GM12801 (cell line): ENCODE results near the gene LRP8.

ENCODE experiments used
- CTCF ChIP-seq: IDR thresholded peaks from one replicate; pipeline ENCODE4 v1.5.1; 2011; ENCODE audit warnings: control low read depth; ENCODE audit not compliant: insufficient read length; ENCODE audit errors: extremely low read depth

Gene LRP8

GRCh38 chr1:53324321-53324720 lies 3.5 kb downstream of the LRP8 start:
- no peak for TF ChIP-seq CTCF

- TF ChIP-seq CTCF, result no peak
Observed at GRCh38 chr1:53323316-53323715, 4.6 kb downstream of the LRP8 start.

GRCh38 chr1:53321776-53322602 lies 5.9 kb downstream of the LRP8 start:
- no peak for TF ChIP-seq CTCF

- TF ChIP-seq CTCF, result no peak
Observed at GRCh38 chr1:53321366-53321765, 6.5 kb downstream of the LRP8 start.

- no peak for TF ChIP-seq CTCF
Observed at GRCh38 chr1:53320646-53321045, 7.2 kb downstream of the LRP8 start.

GRCh38 chr1:53319296-53320101 lies 8.4 kb downstream of the LRP8 start:
- no peak for TF ChIP-seq CTCF

- no peak for TF ChIP-seq CTCF
Observed at GRCh38 chr1:53317646-53318539, 10.0 kb downstream of the LRP8 start.
